ENCODE data around the gene MCM7.

DNA sequence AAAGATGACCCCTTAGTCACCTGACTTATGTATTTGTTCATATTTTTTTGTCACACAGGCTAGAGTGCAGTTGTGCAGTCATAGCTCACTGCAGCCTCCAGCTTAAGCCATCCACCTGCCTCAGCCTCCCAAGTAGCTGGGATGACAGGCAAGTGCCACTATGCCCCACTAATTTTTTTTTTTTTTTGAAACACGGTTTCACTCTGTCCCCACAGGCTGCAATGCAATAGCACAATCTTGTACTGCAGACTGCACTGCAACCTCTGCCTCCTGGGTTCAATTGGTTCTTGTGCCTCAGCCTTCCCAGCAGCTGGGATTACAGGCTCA is 27.4 kb upstream of the MCM7 start:
- TF ChIP-seq, protein P1, sequence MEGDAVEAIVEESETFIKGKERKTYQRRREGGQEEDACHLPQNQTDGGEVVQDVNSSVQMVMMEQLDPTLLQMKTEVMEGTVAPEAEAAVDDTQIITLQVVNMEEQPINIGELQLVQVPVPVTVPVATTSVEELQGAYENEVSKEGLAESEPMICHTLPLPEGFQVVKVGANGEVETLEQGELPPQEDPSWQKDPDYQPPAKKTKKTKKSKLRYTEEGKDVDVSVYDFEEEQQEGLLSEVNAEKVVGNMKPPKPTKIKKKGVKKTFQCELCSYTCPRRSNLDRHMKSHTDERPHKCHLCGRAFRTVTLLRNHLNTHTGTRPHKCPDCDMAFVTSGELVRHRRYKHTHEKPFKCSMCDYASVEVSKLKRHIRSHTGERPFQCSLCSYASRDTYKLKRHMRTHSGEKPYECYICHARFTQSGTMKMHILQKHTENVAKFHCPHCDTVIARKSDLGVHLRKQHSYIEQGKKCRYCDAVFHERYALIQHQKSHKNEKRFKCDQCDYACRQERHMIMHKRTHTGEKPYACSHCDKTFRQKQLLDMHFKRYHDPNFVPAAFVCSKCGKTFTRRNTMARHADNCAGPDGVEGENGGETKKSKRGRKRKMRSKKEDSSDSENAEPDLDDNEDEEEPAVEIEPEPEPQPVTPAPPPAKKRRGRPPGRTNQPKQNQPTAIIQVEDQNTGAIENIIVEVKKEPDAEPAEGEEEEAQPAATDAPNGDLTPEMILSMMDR (IDR thresholded peaks at IDR 0.05; ENCODE audit: insufficient read depth, low read length, poor library complexity, severe bottlenecking) = no peak
- no peak for TF ChIP-seq EZH2phosphoT487 (conservative IDR thresholded peaks at IDR 0.05; ENCODE audit: low read length)

Measured in SU-DHL-6 (cell line).